OCI-LY7 (cell line): ENCODE results near the gene LITAFD. TPM values are rescaled to one million over a fixed set of nuclear protein-coding genes. Genes with fewer than 3 reads are reported as not detected.

Experiments
- BruUV-seq: library from RNA; stranded (reverse); fragments of 400-500 nt; replicated peaks from 2 replicates; lab custom pipeline; 2021; lab: Mats Ljungman, UMichigan
- CTCF ChIA-PET: fragments of 300-600 bp; sonication (Branson Sonifier 250); formaldehyde crosslinking; loops from one replicate; lab custom pipeline; 2022; ENCODE audit warnings: antibody characterized with exemption; ENCODE audit not compliant: unreplicated experiment; lab: Charles Lee
- POLR2A ChIA-PET: fragments of 300-600 bp; sonication (Branson Sonifier 250); formaldehyde crosslinking; loops from one replicate; lab custom pipeline; 2022; ENCODE audit warnings: antibody characterized with exemption; lab: Charles Lee
- DNase-seq: peaks from one replicate; pipeline ENCODE4 v3.0.0-alpha.2; 2015; ENCODE audit warnings: low spot score
- H2AFZ ChIP-seq: fragments of 200-600 bp; sonication (generic), shearing (Covaris generic); 2 replicates; pipeline ENCODE4 v1.6.1; 2014; ENCODE audit warnings: mild to moderate bottlenecking, antibody characterized with exemption, low read length, moderate library complexity
- H3K27ac ChIP-seq: fragments of 200-600 bp; sonication (generic); 2 replicates; pipeline ENCODE4 v1.5.1; 2014; ENCODE audit warnings: mixed run types, low read depth, mild to moderate bottlenecking, moderate library complexity, low read length, inconsistent platforms; ENCODE audit not compliant: poor library complexity, severe bottlenecking
- H3K36me3 ChIP-seq: fragments of 200-600 bp; sonication (generic); 2 replicates; pipeline ENCODE4 v1.6.1; 2014; ENCODE audit warnings: mild to moderate bottlenecking, antibody characterized with exemption, low read length, moderate library complexity, mixed read lengths; ENCODE audit not compliant: insufficient read depth
- H3K4me1 ChIP-seq: fragments of 200-600 bp; sonication (generic); 2 replicates; pipeline ENCODE4 v1.5.1; 2014; ENCODE audit warnings: mild to moderate bottlenecking, low read length; ENCODE audit not compliant: insufficient read depth, poor library complexity, severe bottlenecking
- H3K4me2 ChIP-seq: fragments of 200-600 bp; sonication (generic); 2 replicates; pipeline ENCODE4 v1.6.1; 2014; ENCODE audit warnings: mild to moderate bottlenecking, low read length
- H3K4me3 ChIP-seq: fragments of 200-600 bp; sonication (generic); 2 replicates; pipeline ENCODE4 v1.5.1; 2014; ENCODE audit warnings: mild to moderate bottlenecking, low read depth, low read length; ENCODE audit not compliant: poor library complexity, severe bottlenecking
- H3K79me2 ChIP-seq: fragments of 200-600 bp; sonication (generic); 2 replicates; pipeline ENCODE4 v1.6.1; 2016; ENCODE audit warnings: low read depth, mild to moderate bottlenecking, low read length, moderate library complexity, mixed read lengths; ENCODE audit not compliant: insufficient read depth
- H3K9me2 ChIP-seq: fragments of 200-600 bp; sonication (generic); 2 replicates; pipeline ENCODE4 v1.6.1; 2016; ENCODE audit warnings: mild to moderate bottlenecking, low read length, mixed read lengths; ENCODE audit not compliant: insufficient read depth
- H3K9me3 ChIP-seq: fragments of 200-600 bp; sonication (generic); 2 replicates; pipeline ENCODE4 v1.6.1; 2014; ENCODE audit warnings: mild to moderate bottlenecking, mixed run types, low read length, mixed read lengths
- H4K20me1 ChIP-seq: fragments of 200-600 bp; sonication (generic); 2 replicates; pipeline ENCODE4 v1.6.1; 2014; ENCODE audit warnings: mild to moderate bottlenecking, antibody characterized with exemption, low read length, moderate library complexity, mixed read lengths; ENCODE audit not compliant: insufficient read depth
- EZH2phosphoT487 ChIP-seq: fragments of 200-600 bp; sonication (generic); IDR thresholded peaks from 2 replicates; pipeline ENCODE4 v1.6.1; 2018; ENCODE audit warnings: low read depth, borderline replicate concordance, mild to moderate bottlenecking, mixed run types, antibody characterized with exemption, low read length, moderate library complexity, mixed read lengths
- intact Hi-C: fragments of 100-400 bp; cut with micrococcal nuclease; formaldehyde crosslinking; loops from one replicate; pipeline ENCODE4 v1.10.0; 2022; ENCODE audit not compliant: unreplicated experiment
- total RNA-seq, 2 experiments: library from RNA; depleted of rRNA in 1 of 2; stranded (reverse); fragments of >200 nt in 1 of 2; shearing (Covaris generic) in 1 of 2; gene quantifications; 2 replicates each; pipeline ENCODE4 v1.2.3, GENCODE V29; 2014 to 2022
- TF ChIP-seq, protein P1 (sequence below): fragments of 200-600 bp; sonication (generic); conservative IDR thresholded peaks from 2 replicates; pipeline ENCODE4 v1.5.1; 2014; ENCODE audit warnings: mild to moderate bottlenecking, antibody characterized with exemption, low read length, moderate library complexity, mixed read lengths

Gene LITAFD
- total RNA-seq, 2 experiments from 2014 or later = not detected

DNA sequence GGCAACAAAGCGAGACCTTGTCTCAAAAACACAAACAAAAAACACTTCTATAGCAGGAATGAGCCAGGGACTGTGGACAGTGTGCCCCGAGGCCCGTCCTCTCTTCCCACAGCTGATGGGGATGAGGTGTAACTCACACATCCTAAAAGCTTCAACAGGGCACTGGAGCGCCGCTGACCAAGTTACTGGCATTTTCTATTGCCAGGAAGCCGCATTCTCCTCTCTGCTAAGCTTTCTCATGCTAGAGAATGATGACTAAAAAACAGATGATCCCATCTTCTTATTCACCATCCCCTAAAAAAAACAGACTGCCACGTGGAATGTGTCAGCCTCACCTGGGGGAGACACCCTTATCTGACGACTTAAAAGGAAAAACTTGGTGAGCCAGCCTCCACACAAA, 29.6 kb upstream of the LITAFD start:
- Histone ChIP-seq H3K4me2 (no peak overlapping the region), H3K9me3 (no peaks in the 10 kb centered on the region), H3K4me1 (no peaks in the 10 kb centered on the region), H2AFZ (no peak overlapping the region), H4K20me1 (no peaks in the 10 kb centered on the region), H3K9me2 (no peaks in the 10 kb centered on the region), H3K79me2 (no peaks in the 10 kb centered on the region), H3K27ac (no peak overlapping the region), H3K36me3 (peaks cover 97% of the 10 kb centered on the region), H3K4me3 (no peak overlapping the region)
- no TSS peak for BruUV-seq
- ChIA-PET POLR2A (interaction anchor here (0.8 to 2.1 kb wide), 3 partner anchors 11 to 273 kb away, joined by 3 to 5 read pairs (median 3); partner anchors contain the start of gene CARHSP1), CTCF (no interaction called here)
- no peak for DNase-seq
- TF ChIP-seq, protein P1, sequence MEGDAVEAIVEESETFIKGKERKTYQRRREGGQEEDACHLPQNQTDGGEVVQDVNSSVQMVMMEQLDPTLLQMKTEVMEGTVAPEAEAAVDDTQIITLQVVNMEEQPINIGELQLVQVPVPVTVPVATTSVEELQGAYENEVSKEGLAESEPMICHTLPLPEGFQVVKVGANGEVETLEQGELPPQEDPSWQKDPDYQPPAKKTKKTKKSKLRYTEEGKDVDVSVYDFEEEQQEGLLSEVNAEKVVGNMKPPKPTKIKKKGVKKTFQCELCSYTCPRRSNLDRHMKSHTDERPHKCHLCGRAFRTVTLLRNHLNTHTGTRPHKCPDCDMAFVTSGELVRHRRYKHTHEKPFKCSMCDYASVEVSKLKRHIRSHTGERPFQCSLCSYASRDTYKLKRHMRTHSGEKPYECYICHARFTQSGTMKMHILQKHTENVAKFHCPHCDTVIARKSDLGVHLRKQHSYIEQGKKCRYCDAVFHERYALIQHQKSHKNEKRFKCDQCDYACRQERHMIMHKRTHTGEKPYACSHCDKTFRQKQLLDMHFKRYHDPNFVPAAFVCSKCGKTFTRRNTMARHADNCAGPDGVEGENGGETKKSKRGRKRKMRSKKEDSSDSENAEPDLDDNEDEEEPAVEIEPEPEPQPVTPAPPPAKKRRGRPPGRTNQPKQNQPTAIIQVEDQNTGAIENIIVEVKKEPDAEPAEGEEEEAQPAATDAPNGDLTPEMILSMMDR = no peak
- TF ChIP-seq EZH2phosphoT487 = no peak
- intact Hi-C loops = no loop called here

DNA sequence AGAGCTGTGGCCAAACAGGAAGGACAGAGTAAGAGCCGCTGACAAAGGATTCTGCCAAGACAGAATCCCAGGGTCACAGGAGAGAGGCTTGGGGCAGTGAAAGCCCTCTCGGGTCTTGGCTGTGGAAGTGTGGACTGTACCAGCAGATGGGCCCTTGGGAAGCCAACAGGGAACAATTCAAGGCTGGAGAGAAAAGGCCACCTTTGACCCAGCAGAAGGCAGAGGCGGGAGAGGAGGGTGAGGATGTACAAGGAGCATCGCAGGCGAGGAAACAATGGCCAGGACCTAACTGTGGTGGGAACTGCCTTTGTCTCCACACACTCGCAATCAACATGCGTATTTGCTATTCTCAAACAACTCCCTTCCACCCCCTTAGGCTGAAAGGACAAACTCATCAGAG, 29.0 kb upstream of the LITAFD start:
- intact Hi-C loops = no loop called here
- Histone ChIP-seq H3K27ac (no peak overlapping the region), H3K4me2 (no peak overlapping the region), H3K9me3 (no peaks in the 10 kb centered on the region), H3K4me3 (no peak overlapping the region), H3K9me2 (no peaks in the 10 kb centered on the region), H3K79me2 (no peaks in the 10 kb centered on the region), H4K20me1 (no peaks in the 10 kb centered on the region), H3K4me1 (no peaks in the 10 kb centered on the region), H2AFZ (no peak overlapping the region), H3K36me3 (peaks cover 97% of the 10 kb centered on the region)
- ChIA-PET POLR2A (interaction anchor here (0.8 to 2.1 kb wide), 2 partner anchors 10 to 16 kb away, joined by 3 to 5 read pairs; partner anchors contain the start of gene CARHSP1), CTCF (no interaction called here)
- TF ChIP-seq, protein P1 = no peak
- no peak for TF ChIP-seq EZH2phosphoT487
- no peak for DNase-seq
- TSS peak; percentile 15 for BruUV-seq

DNA sequence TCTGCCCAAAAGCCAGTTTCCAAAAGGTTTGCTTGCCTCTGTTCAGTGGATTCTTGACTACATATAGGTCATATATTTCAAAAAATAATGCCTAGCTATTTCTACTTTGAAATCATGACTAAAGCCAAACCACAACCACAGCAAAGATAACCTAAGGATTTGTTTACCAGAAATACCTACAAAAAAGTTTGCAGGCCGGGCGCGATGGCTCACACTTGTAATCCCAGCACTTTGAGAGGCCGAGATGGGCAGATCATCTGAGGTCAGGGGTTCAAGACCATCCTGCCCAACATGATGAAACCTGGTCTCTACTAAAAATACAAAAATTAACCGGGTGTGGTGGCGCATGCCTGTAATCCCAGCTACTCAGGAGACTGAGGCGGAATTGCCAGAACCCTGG, 28.5 kb upstream of the LITAFD start:
- no peaks in the 10 kb centered on the region for H3K9me2 ChIP-seq
- no TSS peak for BruUV-seq
- no peak overlapping the region for H3K4me3 ChIP-seq
- H3K4me1 ChIP-seq = no peaks in the 10 kb centered on the region
- no peak overlapping the region for H3K4me2 ChIP-seq
- no peaks in the 10 kb centered on the region for H3K79me2 ChIP-seq
- no peak for TF ChIP-seq EZH2phosphoT487
- H2AFZ ChIP-seq = no peak overlapping the region
- no peak for DNase-seq
- H3K36me3 ChIP-seq = peaks cover 97% of the 10 kb centered on the region
- H3K9me3 ChIP-seq = no peaks in the 10 kb centered on the region
- no peaks in the 10 kb centered on the region for H4K20me1 ChIP-seq
- POLR2A ChIA-PET = no interaction called here
- intact Hi-C loops = no loop called here
- CTCF ChIA-PET = no interaction called here
- H3K27ac ChIP-seq = no peak overlapping the region
